Colonic mucosa (tissue), 4 donors: ENCODE results near the gene HDAC4. TPM values are rescaled to one million over a fixed set of nuclear protein-coding genes. Genes with fewer than 3 reads are reported as not detected.

Experiments
- DNase-seq: peaks from one replicate; pipeline ENCODE4 v3.0.0-alpha.2; 2020
- H3K27ac ChIP-seq: fragments of 200-600 bp; one replicate; pipeline ENCODE4 v1.8.0; 2021
- H3K27me3 ChIP-seq: fragments of 200-600 bp; one replicate; pipeline ENCODE4 v1.8.0; 2021
- H3K36me3 ChIP-seq: fragments of 200-600 bp; one replicate; pipeline ENCODE4 v1.8.0; 2021
- H3K4me1 ChIP-seq: fragments of 200-600 bp; one replicate; pipeline ENCODE4 v1.8.0; 2021; ENCODE audit warnings: mild to moderate bottlenecking
- H3K4me3 ChIP-seq: fragments of 200-600 bp; one replicate; pipeline ENCODE4 v1.8.0; 2021
- H3K9ac ChIP-seq, 2 donors: one replicate each; pipeline ENCODE4 v1.7.0; 2013; ENCODE audit warnings: control low read depth in 2 of 2, low read depth in 2 of 2, low read length in 2 of 2
- H3K9me3 ChIP-seq: fragments of 200-600 bp; one replicate; pipeline ENCODE4 v1.8.0; 2021
- intact Hi-C: fragments of 100-400 bp; cut with DNase I; formaldehyde crosslinking; loops from one replicate; pipeline ENCODE4 v1.14.1; 2022
- total RNA-seq, 2 donors: library from RNA; stranded (reverse); fragmentation: NEBNext Ultra II Directional in 1 of 2; extraction: Animal tissue kit (Norgen Biotek cat#: 25700) in 1 of 2; gene quantifications; one replicate each; pipeline ENCODE4 v1.2.1, GENCODE V29; 2021
- TF ChIP-seq, protein P1 (sequence below): fragments of 200-600 bp; IDR thresholded peaks from one replicate; pipeline ENCODE4 v1.8.0; 2022; ENCODE audit warnings: antibody characterized with exemption, mild to moderate bottlenecking
- donor health status: healthy.
- donor health status: DM: no; HTN: no; CAD: no.
- donor health status: DM: no; HTN: no; CAD: no.

HDAC4 gene
- total RNA-seq, 2 donors from 2014 or later = 35.3 to 46.8 TPM

DNA sequence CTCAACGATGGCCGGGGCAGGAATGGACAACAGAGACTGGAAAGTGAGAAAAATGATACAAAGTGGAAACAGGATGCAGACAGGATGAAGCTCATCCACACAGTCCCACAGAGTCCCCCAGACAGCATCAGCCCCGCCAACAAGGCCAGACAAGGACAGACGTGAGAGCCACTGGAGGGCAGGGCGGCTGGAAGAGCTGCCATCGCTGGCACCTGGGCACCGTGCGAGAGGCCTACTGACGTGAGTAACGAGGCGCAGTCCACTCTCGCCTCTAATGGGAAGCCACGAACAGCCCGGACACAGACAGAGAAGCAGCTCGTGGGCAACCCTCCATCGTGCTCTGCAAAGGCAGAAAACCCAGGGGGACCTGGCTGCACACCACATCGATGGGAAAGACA lies 17.1 kb downstream of the HDAC4 start:
- Histone ChIP-seq H3K4me1 (no peaks in the 10 kb centered on the region), H3K4me3 (no peak overlapping the region), H3K9me3 (no peaks in the 10 kb centered on the region), H3K27ac (no peak overlapping the region), H3K9ac (no peak overlapping the region), H3K36me3 (no peaks in the 10 kb centered on the region), H3K27me3 (no peaks in the 10 kb centered on the region)
- no peak for DNase-seq
- TF ChIP-seq, protein P1, sequence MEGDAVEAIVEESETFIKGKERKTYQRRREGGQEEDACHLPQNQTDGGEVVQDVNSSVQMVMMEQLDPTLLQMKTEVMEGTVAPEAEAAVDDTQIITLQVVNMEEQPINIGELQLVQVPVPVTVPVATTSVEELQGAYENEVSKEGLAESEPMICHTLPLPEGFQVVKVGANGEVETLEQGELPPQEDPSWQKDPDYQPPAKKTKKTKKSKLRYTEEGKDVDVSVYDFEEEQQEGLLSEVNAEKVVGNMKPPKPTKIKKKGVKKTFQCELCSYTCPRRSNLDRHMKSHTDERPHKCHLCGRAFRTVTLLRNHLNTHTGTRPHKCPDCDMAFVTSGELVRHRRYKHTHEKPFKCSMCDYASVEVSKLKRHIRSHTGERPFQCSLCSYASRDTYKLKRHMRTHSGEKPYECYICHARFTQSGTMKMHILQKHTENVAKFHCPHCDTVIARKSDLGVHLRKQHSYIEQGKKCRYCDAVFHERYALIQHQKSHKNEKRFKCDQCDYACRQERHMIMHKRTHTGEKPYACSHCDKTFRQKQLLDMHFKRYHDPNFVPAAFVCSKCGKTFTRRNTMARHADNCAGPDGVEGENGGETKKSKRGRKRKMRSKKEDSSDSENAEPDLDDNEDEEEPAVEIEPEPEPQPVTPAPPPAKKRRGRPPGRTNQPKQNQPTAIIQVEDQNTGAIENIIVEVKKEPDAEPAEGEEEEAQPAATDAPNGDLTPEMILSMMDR = no peak
- intact Hi-C loops = no loop called here

GRCh38 chr2:239383036-239383758 lies 17.6 kb downstream of the HDAC4 start:
- no peak overlapping the region for H3K4me3 ChIP-seq
- no peak overlapping the region for H3K9ac ChIP-seq
- TF ChIP-seq, protein P1 = no peak
- DNase-seq = no peak
- H3K27ac ChIP-seq = no peak overlapping the region
- H3K27me3 ChIP-seq = no peaks in the 10 kb centered on the region
- intact Hi-C loops = no loop called here
- no peaks in the 10 kb centered on the region for H3K9me3 ChIP-seq
- no peaks in the 10 kb centered on the region for H3K36me3 ChIP-seq
- no peaks in the 10 kb centered on the region for H3K4me1 ChIP-seq

DNA sequence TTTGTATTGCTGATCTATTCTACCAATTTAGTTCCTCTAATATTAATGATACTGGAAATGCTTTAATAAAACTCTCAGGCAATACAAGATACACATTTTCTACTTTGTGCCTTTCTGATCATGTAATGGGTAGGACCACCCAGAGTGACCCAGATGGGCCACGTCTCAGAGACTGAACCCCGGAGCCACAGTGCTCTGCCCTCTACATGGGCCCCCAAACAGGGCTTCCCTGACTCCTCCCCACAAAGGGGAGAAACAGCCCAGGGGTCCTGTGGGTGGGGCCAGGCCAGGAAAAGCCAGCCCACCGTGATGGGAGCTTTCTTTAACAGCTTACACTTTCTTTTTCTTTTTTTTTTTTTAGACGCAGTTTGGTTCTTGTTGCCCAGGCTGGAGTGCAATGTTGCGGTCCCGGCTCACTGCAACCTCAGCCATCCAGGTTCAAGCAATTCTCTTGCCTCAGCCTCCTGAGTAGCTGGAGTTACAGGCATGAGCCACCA lies 18.4 kb downstream of the HDAC4 start:
- H3K27ac ChIP-seq = no peak overlapping the region
- no peaks in the 10 kb centered on the region for H3K9me3 ChIP-seq
- H3K4me1 ChIP-seq = no peaks in the 10 kb centered on the region
- no peak overlapping the region for H3K4me3 ChIP-seq
- H3K36me3 ChIP-seq = no peaks in the 10 kb centered on the region
- H3K27me3 ChIP-seq = no peaks in the 10 kb centered on the region
- TF ChIP-seq, protein P1 = no peak
- intact Hi-C loops = no loop called here
- no peak for DNase-seq
- H3K9ac ChIP-seq = no peak overlapping the region

DNA sequence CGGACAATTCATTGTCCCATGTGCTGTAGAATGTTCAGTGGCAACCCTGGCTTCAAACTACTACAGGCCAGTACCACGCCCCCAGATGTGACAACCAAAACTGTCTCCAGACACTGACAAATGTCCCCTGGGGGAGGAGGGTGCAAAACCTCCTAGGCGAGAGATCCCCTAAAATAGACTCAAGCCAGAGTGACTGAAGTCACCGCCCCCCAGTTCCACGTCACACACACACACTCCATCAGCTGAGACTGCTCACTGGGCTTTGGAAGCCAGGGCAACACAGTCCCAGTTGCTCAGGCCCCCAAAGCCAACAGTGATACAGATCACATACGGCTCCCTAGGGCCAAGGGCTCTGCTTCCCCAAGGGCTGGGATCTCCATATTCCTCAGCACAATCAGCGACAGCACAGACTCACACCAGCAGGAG lies 19.1 kb downstream of the HDAC4 start:
- no peak for DNase-seq
- Histone ChIP-seq H3K27ac (no peak overlapping the region), H3K36me3 (no peaks in the 10 kb centered on the region)

GRCh38 chr2:239380831-239381708 lies 19.8 kb downstream of the HDAC4 start:
- no peaks in the 10 kb centered on the region for H3K9me3 ChIP-seq
- peak overlapping the region in 1 of 2 donors; percentile 12 for H3K9ac ChIP-seq
- H3K36me3 ChIP-seq = no peaks in the 10 kb centered on the region
- intact Hi-C loops = no loop called here
- no peak overlapping the region for H3K4me3 ChIP-seq
- no peak overlapping the region for H3K27ac ChIP-seq
- no peaks in the 10 kb centered on the region for H3K4me1 ChIP-seq
- H3K27me3 ChIP-seq = no peaks in the 10 kb centered on the region
- no peak for DNase-seq
- TF ChIP-seq, protein P1 = no peak

More for the DNA sequence above, 19.1 kb downstream of the HDAC4 start:
- intact Hi-C loops = no loop called here
- Histone ChIP-seq H3K9me3 (no peaks in the 10 kb centered on the region), H3K27me3 (no peaks in the 10 kb centered on the region), H3K4me1 (no peaks in the 10 kb centered on the region), H3K9ac (no peak overlapping the region), H3K4me3 (no peak overlapping the region)
- TF ChIP-seq, protein P1 = no peak
